Erythroblast (primary cell): ENCODE data around the gene MFSD2A.
"Not testable (repeated sequence)": the region's sequence is repeated elsewhere in the genome, so short reads cannot be mapped to it uniquely, and the experiment has no call there.

ENCODE experiments used
- DNase-seq, 2 experiments: peaks; one replicate each; lab custom pipeline; 2025; lab: John Stamatoyannopoulos, UW
- GATA1 ChIP-seq: IDR thresholded peaks from 2 replicates; pipeline ENCODE4 v1.6.1; 2011; ENCODE audit warnings: low read depth, mild to moderate bottlenecking, control low read depth, low read length, moderate library complexity
- POLR2A ChIP-seq: IDR thresholded peaks from 2 replicates; pipeline ENCODE4 v1.6.1; 2011; ENCODE audit warnings: mild to moderate bottlenecking, low read length

Gene MFSD2A

DNA sequence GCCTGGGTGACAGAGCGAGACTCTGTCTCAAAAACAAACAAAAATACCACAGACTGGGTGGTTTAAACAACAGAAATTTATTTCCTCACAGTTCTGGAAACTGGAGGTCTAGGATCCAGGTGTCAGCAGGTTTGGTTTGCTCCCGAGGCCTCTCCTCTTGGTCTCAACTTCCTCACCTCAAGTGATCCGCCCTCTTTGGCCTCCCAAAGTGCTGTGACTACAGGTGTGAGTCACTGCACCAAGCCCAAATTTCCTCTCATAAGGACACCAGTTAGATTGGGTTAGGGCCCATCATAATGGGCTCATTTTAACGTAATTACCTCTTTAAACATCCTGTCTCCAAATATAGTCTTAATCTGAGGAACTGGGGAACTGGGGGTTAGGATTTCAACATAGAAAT is 35.5 kb downstream of the MFSD2A start:
- TF ChIP-seq GATA1 = no peak
- TF ChIP-seq POLR2A = no peak
- DNase-seq = no peak

- TF ChIP-seq POLR2A (no peak), GATA1 (no peak)
- no peak for DNase-seq
Observed at GRCh38 chr1:39992234-39992633, 37.3 kb downstream of the MFSD2A start.

GRCh38 chr1:39992888-39993287 is 37.9 kb downstream of the MFSD2A start:
- TF ChIP-seq GATA1 = no peak
- TF ChIP-seq POLR2A = no peak
- no peak for DNase-seq

GRCh38 chr1:39995973-39996393 is 41.0 kb downstream of the MFSD2A start:
- DNase-seq = no peak
- no peak for TF ChIP-seq GATA1
- no peak for TF ChIP-seq POLR2A

DNA sequence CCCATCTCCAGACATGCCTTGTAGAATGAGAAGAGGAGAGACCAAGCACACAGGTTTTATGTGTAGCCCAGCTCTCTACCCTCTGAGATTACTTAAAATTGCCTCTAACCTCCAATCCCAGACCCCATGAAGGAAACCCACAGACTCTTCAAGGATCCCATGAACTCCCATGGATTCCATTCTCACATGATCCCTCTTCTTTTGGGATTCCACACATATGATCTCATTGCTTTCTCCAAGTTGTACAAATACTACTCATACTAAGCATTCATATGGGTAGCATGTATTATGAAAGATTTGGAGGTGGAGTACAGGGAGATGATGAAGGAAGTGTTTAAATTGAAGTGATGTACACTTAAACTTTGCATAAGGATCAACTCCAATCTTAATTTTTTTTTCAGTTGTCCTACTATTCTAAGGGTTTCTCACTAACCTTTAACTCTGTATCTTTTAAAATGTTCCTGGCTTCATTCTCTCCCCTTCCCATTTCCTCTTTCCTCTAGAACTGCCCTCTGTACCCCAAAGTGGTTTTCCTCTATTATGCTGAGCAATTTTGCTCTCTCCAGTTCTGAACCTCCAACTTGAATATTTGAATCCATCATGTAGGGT is 41.6 kb downstream of the MFSD2A start:
- no peak for TF ChIP-seq GATA1
- no peak for TF ChIP-seq POLR2A
- no peak for DNase-seq

DNA sequence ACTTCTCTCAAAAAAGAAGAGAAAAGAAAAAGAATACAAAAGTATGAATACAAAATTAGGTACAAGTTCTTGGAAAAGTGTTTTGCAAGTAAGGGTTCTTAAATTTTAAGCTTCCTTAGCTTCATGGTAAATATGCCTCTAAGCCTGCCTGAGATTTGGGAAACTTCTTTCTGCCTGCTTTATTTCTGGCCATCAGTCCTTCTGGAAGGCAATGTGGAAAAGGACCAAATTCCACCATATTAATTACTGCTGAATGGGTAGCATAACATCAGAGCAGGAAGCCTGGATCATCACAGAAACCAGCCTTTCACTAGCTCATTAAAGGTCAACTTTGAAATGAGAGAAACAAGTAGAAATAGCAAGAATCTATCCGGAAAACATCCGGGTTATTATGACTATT is 46.5 kb downstream of the MFSD2A start:
- no peak for DNase-seq

GRCh38 chr1:40003156-40004093 is 48.5 kb downstream of the MFSD2A start:
- no peak for TF ChIP-seq GATA1
- TF ChIP-seq POLR2A = no peak

More for the DNA sequence above, 46.5 kb downstream of the MFSD2A start:
- TF ChIP-seq GATA1 (no peak), POLR2A (no peak)

GRCh38 chr1:40004857-40005256 is 49.9 kb downstream of the MFSD2A start:
- TF ChIP-seq POLR2A (no peak), GATA1 (no peak)
- DNase-seq = no peak

More at GRCh38 chr1:40003156-40004093, 48.5 kb downstream of the MFSD2A start:
- DNase-seq = no peak

DNA sequence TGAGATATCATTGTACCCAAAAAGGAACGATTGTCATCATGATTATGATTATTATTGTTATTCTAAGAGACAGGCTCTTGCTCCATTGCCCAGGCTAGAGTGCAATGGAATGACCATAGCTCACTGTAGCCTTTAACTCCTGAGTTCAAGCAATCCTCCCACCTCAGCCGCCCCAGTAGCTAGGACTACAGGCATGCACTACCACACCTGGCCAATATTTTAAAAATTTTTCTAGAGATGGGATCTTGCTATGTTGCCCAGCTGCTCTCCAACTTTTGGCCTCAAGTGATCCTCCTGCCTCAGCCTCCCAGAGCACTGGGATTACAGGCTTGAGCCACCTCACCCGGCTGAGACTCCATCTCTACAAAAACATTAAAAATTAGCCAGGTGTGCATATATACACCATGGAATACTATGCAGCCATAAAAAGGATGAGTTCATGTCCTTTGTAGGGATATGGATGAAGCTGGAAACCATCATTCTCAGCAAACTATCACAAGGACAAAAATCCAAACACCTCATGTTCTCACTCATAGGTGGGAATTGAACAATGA is 52.6 kb downstream of the MFSD2A start:
- not testable (repeated sequence) for DNase-seq

DNA sequence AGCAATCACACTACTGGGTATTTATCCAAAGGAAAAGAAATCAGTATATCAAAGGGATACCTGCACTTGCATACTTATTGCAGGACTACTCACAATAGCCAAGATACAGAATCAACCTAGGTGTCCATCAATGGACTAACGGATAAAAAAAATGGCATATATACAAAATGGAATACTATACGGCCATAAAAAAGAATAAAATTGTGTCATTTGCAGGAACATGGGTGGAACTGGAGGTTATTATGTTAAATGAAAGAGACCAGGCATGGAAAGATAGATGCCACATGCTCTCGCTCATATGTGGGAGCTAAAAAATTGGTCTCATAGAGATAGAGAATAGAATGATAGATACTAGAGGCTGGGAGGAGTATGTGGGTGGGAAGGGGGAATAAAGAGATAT is 56.3 kb downstream of the MFSD2A start:
- TF ChIP-seq GATA1 (no peak), POLR2A (no peak)
- no peak for DNase-seq

DNA sequence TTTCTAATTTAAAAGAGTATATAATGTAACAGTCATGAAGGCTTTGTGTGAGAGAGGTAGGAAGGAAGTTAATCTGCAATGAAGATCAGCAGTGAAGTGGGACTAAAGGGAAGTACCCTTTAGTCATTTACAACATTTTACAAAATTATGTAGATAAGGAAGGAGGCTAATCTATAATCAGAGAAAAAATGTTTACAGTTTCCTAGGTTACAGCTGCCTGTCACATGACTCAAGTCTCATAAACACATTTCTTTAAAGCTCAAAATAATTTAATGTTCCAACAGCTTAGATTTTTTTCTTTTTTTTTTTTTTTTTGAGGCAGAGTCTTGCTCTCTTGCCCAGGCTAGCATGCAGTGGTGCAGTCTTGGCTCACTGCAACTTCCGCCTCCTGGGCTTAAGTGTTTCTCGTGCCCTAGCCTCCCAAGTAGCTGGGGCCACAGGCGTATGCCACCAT is 59.3 kb downstream of the MFSD2A start:
- peak; percentile 22 to 55 for DNase-seq
- TF ChIP-seq POLR2A (no peak), GATA1 (no peak)

GRCh38 chr1:40014812-40015594 is 60.1 kb downstream of the MFSD2A start:
- TF ChIP-seq POLR2A (no peak), GATA1 (no peak)
- no peak for DNase-seq

DNA sequence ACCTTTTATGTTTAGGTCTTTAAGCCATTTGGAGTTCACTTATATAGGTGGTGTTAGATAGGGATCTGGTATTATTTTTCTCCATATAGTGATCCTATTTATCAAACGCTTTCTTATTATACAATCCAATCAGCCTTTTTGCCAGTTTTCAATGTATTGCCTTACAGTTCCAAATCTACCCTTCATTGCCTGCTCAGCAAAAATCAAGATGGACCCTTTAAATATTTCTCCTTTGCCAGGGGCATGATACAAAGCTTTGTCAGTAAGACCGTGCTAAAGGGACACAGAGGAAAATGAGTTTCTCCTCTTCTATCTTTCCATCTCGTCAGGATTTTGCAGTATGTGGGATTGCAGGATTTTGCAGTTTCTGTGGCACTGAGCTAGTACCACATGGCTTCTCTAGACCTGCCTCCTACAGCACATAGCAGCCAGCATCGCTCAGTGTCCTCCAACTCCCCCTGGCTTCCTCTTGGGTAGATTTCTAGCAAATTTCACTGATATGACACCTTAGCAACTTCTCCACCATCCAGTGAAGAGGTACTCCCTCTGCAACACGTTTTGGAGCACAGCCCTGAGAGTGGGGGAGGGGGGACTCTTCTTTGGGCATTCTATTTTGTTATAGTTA is 63.1 kb downstream of the MFSD2A start:
- no peak for DNase-seq
- TF ChIP-seq GATA1 = no peak
